Trophoblast cell (in vitro differentiated cells and primary cell): Measurements from ENCODE around the gene SINHCAF.

Experiments used
- DNase-seq, 2 donors: peaks; one replicate each; pipeline ENCODE4 v3.0.0-alpha.2; 2016
- H2AFZ ChIP-seq: 2 replicates; pipeline ENCODE4 v1.6.1; 2013; ENCODE audit warnings: low read length, moderate library complexity, mild to moderate bottlenecking; ENCODE audit not compliant: insufficient read depth, poor library complexity
- H2AK5ac ChIP-seq: 2 replicates; pipeline ENCODE4 v1.6.1; 2013; ENCODE audit warnings: mild to moderate bottlenecking, low read length
- H2BK120ac ChIP-seq: 2 replicates; pipeline ENCODE4 v1.6.1; 2013; ENCODE audit warnings: low read length, mild to moderate bottlenecking, moderate library complexity; ENCODE audit not compliant: insufficient read depth, poor library complexity
- H2BK12ac ChIP-seq: 2 replicates; pipeline ENCODE4 v1.6.1; 2013; ENCODE audit warnings: mild to moderate bottlenecking, low read length, moderate library complexity
- H2BK5ac ChIP-seq: 2 replicates; pipeline ENCODE4 v1.6.1; 2013; ENCODE audit warnings: low read length, low read depth, moderate library complexity, mild to moderate bottlenecking; ENCODE audit not compliant: poor library complexity
- H3K14ac ChIP-seq: 2 replicates; pipeline ENCODE4 v1.6.1; 2013; ENCODE audit warnings: mild to moderate bottlenecking, low read length
- H3K18ac ChIP-seq: 2 replicates; pipeline ENCODE4 v1.6.1; 2013; ENCODE audit warnings: mild to moderate bottlenecking, low read length
- H3K23ac ChIP-seq: 2 replicates; pipeline ENCODE4 v1.6.1; 2013; ENCODE audit warnings: low read length
- H3K27ac ChIP-seq: 2 replicates; pipeline ENCODE4 v1.5.1; 2013; ENCODE audit warnings: low read depth, mild to moderate bottlenecking, inconsistent platforms, low read length, moderate library complexity
- H3K27me3 ChIP-seq: 2 replicates; pipeline ENCODE4 v1.6.1; 2013; ENCODE audit warnings: inconsistent platforms, mild to moderate bottlenecking, low read length, moderate library complexity; ENCODE audit not compliant: insufficient read depth
- H3K36me3 ChIP-seq, 2 experiments: 1 replicate in 1 of 2; 2 replicates in 1 of 2; pipeline ENCODE4 v1.6.1; 2013; ENCODE audit warnings: low read length in 2 of 2, mild to moderate bottlenecking in 2 of 2, moderate library complexity in 1 of 2; ENCODE audit not compliant: insufficient read depth in 2 of 2, control insufficient read depth in 1 of 2
- H3K4ac ChIP-seq: 2 replicates; pipeline ENCODE4 v1.6.1; 2013; ENCODE audit warnings: low read depth, mild to moderate bottlenecking, low read length, moderate library complexity
- H3K4me1 ChIP-seq, 2 experiments: 1 replicate in 1 of 2; 2 replicates in 1 of 2; pipeline ENCODE4 v1.6.1; 2013; ENCODE audit warnings: low read length in 2 of 2, mild to moderate bottlenecking in 2 of 2, moderate library complexity in 1 of 2; ENCODE audit not compliant: insufficient read depth in 2 of 2, control insufficient read depth in 1 of 2
- H3K4me2 ChIP-seq: 2 replicates; pipeline ENCODE4 v1.6.1; 2013; ENCODE audit warnings: inconsistent platforms, mild to moderate bottlenecking, low read length, moderate library complexity
- H3K4me3 ChIP-seq: 2 replicates; pipeline ENCODE4 v1.5.1; 2013; ENCODE audit warnings: mild to moderate bottlenecking, low read depth, low read length, inconsistent platforms
- H3K79me1 ChIP-seq: one replicate; pipeline ENCODE4 v1.6.1; 2013; ENCODE audit warnings: low read length
- H3K79me2 ChIP-seq: 2 replicates; pipeline ENCODE4 v1.6.1; 2013; ENCODE audit warnings: low read length, mild to moderate bottlenecking; ENCODE audit not compliant: control insufficient read depth, insufficient read depth, poor library complexity
- H3K9ac ChIP-seq: 2 replicates; pipeline ENCODE4 v1.6.1; 2013; ENCODE audit warnings: mild to moderate bottlenecking, low read length
- H3K9me3 ChIP-seq: 2 replicates; pipeline ENCODE4 v1.6.1; 2013; ENCODE audit warnings: low read depth, mild to moderate bottlenecking, control low read depth, inconsistent platforms, low read length; ENCODE audit not compliant: insufficient read depth
- H4K12ac ChIP-seq: 2 replicates; pipeline ENCODE4 v1.6.1; 2013; ENCODE audit warnings: low read depth, mild to moderate bottlenecking, low read length, moderate library complexity
- H4K8ac ChIP-seq: 2 replicates; pipeline ENCODE4 v1.6.1; 2013; ENCODE audit warnings: low read depth, mild to moderate bottlenecking, low read length, moderate library complexity
- H4K91ac ChIP-seq: one replicate; pipeline ENCODE4 v1.6.1; 2013; ENCODE audit warnings: low read depth, mild to moderate bottlenecking, low read length, moderate library complexity
- WGBS: extraction: QIAGEN DNeasy Blood & Tissue Kit; methylation state at CpG from one replicate; pipeline ENCODE4 v1.1.7; 2013; ENCODE audit warnings: missing lambda C conversion rate; ENCODE audit not compliant: insufficient read length, insufficient coverage; ENCODE audit errors: extremely low coverage; 5-methylcytosine and 5-hydroxymethylcytosine counted together

SINHCAF gene

DNA sequence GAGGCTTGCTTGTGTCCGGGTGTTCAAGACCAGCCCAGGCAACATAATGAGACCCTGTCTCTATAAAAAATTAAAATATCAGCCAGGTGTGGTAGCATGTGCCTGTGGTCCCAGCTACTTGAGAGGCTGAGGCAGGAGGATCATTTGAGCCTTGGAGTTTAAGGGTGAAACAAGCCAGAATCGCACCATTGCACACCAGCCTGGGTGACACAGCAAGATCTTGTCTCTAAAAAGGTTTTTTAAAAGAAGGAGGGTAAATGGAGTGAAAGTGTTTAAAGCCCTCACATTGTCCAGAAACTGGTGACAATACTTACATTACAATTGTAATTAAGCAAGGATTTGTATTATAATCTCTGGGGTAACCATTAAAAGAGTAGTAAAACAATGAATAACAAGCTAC is 64.2 kb downstream of the SINHCAF start:
- no peak overlapping the region for H3K27ac ChIP-seq
- no peak for DNase-seq
- H3K4ac ChIP-seq: no peak overlapping the region
- no peak overlapping the region for H2AK5ac ChIP-seq
- H3K18ac ChIP-seq: no peak overlapping the region
- no CpG with 5 or more reads among the region's 2 CpGs for WGBS
- no peak overlapping the region for H2BK120ac ChIP-seq
- H3K79me1 ChIP-seq: no peaks in the 10 kb centered on the region
- no peak overlapping the region for H3K4me3 ChIP-seq
- no peak overlapping the region for H4K12ac ChIP-seq
- H3K4me1 ChIP-seq: no peaks in the 10 kb centered on the region
- no peaks in the 10 kb centered on the region for H3K79me2 ChIP-seq
- no peak overlapping the region for H3K14ac ChIP-seq
- H2BK12ac ChIP-seq: no peak overlapping the region
- H3K9me3 ChIP-seq: no peaks in the 10 kb centered on the region
- H3K23ac ChIP-seq: no peak overlapping the region
- H3K36me3 ChIP-seq: no peaks in the 10 kb centered on the region
- no peaks in the 10 kb centered on the region for H3K27me3 ChIP-seq
- H4K8ac ChIP-seq: no peak overlapping the region
- no peak overlapping the region for H2AFZ ChIP-seq
- no peak overlapping the region for H3K9ac ChIP-seq
- H3K4me2 ChIP-seq: no peak overlapping the region
- no peak overlapping the region for H2BK5ac ChIP-seq
- H4K91ac ChIP-seq: no peak overlapping the region

DNA sequence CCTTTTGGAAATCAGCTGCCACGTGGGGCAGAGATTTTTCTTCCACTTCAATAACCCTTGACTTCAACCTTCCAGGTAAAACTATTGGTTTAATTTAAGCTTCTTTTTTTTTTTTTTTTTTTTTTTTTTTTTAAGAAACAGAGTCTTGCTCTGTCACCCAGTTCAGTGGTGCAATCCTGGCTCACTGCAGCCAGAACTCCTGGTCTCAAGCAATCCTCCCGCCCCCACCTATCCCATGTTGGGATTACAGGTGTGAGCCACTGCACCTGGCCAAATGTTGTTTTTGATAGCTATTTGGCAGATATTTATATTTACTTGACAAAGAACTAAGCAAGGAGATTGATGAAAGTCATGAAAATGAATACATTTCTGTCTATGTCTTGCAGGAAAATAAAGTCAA is 65.1 kb downstream of the SINHCAF start:
- H3K14ac ChIP-seq: no peak overlapping the region
- H2AFZ ChIP-seq: no peak overlapping the region
- no peaks in the 10 kb centered on the region for H3K36me3 ChIP-seq
- no peak overlapping the region for H4K91ac ChIP-seq
- H3K27ac ChIP-seq: no peak overlapping the region
- H3K9me3 ChIP-seq: no peaks in the 10 kb centered on the region
- no peak overlapping the region for H2BK12ac ChIP-seq
- no peak overlapping the region for H4K12ac ChIP-seq
- no peak overlapping the region for H3K18ac ChIP-seq
- no peaks in the 10 kb centered on the region for H3K79me1 ChIP-seq
- no peak overlapping the region for H3K23ac ChIP-seq
- no peak overlapping the region for H3K4me2 ChIP-seq
- H3K4ac ChIP-seq: no peak overlapping the region
- H2BK120ac ChIP-seq: no peak overlapping the region
- no peak for DNase-seq
- WGBS: no CpG with 5 or more reads among the region's 2 CpGs
- H3K4me3 ChIP-seq: no peak overlapping the region
- H3K9ac ChIP-seq: no peak overlapping the region
- H4K8ac ChIP-seq: no peak overlapping the region
- H3K27me3 ChIP-seq: no peaks in the 10 kb centered on the region
- no peaks in the 10 kb centered on the region for H3K79me2 ChIP-seq
- no peaks in the 10 kb centered on the region for H3K4me1 ChIP-seq
- no peak overlapping the region for H2BK5ac ChIP-seq
- no peak overlapping the region for H2AK5ac ChIP-seq

DNA sequence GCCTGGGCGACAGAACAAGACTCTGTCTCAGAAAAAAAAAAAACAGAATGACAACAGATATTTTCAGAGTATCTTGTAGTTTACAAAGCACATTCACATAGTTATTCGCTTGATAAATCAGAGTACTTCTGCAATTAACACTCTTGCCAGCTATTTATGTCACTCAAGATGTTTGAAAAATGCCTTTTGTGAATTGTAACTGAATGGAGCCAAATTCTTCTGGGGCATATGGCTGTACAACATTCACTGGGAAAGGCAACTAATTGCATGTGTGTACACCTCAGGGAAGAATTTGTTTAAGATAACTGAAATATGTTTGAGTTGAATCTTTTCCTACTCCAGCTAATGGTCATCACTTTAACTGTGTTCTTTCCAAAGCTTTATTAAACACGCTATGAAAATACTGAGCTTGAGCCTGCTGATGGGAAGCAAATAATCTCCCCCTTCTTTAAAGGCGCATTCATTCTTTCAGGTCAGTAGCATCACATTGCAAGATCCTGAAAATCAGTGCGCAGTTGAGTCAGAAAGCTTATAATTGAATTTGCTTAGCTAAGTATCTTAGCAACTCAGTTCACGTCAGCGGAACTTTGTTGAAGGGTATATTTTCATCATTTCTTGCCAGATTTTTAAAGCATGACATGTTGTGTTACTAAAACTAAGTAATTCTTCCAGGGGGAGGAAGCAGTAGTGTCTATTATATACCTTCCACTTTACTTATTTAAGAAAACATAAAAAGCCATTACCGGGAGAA is 66.6 kb downstream of the SINHCAF start:
- Histone ChIP-seq H3K4me3 (no peak overlapping the region), H3K9ac (no peak overlapping the region), H4K8ac (no peak overlapping the region), H3K36me3 (no peaks in the 10 kb centered on the region), H3K4ac (no peak overlapping the region), H3K4me2 (no peak overlapping the region), H4K91ac (no peak overlapping the region), H2AFZ (no peak overlapping the region), H3K23ac (no peak overlapping the region), H2AK5ac (no peak overlapping the region), H4K12ac (no peak overlapping the region), H2BK12ac (no peak overlapping the region), H2BK5ac (no peak overlapping the region), H3K18ac (no peak overlapping the region), H3K9me3 (no peaks in the 10 kb centered on the region), H3K27me3 (no peaks in the 10 kb centered on the region), H3K79me1 (no peaks in the 10 kb centered on the region), H3K4me1 (no peaks in the 10 kb centered on the region), H3K27ac (no peak overlapping the region), H3K79me2 (no peaks in the 10 kb centered on the region), H2BK120ac (no peak overlapping the region), H3K14ac (no peak overlapping the region)
- no CpG with 5 or more reads among the region's 8 CpGs for WGBS
- DNase-seq: peak; percentile 52 to 91

DNA sequence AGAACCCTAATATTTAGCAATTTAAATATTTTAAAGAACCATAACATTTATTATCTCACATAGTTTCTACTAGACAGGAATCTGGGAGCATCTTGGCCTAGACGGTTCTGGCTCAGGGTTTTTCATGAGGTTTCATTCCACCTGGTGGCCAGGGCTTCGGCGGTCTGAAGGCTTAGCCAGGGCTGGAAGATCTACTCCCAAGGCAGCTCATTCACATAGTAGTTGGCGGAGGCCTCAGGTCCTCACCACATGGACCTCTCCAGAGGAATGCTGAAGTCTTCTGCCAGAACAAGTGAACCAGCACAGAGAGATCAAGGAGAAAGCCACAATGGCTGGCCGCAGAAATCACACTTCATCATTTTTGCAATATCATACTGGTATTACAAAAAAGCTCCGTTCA is 68.2 kb downstream of the SINHCAF start:
- H3K4me1 ChIP-seq: no peaks in the 10 kb centered on the region
- H4K8ac ChIP-seq: no peak overlapping the region
- no peaks in the 10 kb centered on the region for H3K9me3 ChIP-seq
- H2AFZ ChIP-seq: no peak overlapping the region
- H4K12ac ChIP-seq: no peak overlapping the region
- H3K18ac ChIP-seq: no peak overlapping the region
- H3K4me3 ChIP-seq: no peak overlapping the region
- no CpG with 5 or more reads among the region's 6 CpGs for WGBS
- no peak overlapping the region for H2BK5ac ChIP-seq
- H3K27me3 ChIP-seq: no peaks in the 10 kb centered on the region
- H3K27ac ChIP-seq: no peak overlapping the region
- no peaks in the 10 kb centered on the region for H3K79me2 ChIP-seq
- H4K91ac ChIP-seq: no peak overlapping the region
- H3K4ac ChIP-seq: no peak overlapping the region
- no peak for DNase-seq
- H3K9ac ChIP-seq: no peak overlapping the region
- H2AK5ac ChIP-seq: no peak overlapping the region
- no peak overlapping the region for H2BK12ac ChIP-seq
- no peak overlapping the region for H3K14ac ChIP-seq
- H2BK120ac ChIP-seq: no peak overlapping the region
- H3K36me3 ChIP-seq: no peaks in the 10 kb centered on the region
- no peak overlapping the region for H3K4me2 ChIP-seq
- H3K79me1 ChIP-seq: no peaks in the 10 kb centered on the region
- no peak overlapping the region for H3K23ac ChIP-seq
